ENCODE data around the gene TBC1D19. TPM values are rescaled to one million over a fixed set of nuclear protein-coding genes. Genes with fewer than 3 reads are reported as not detected.

The TBC1D19 gene
- total RNA-seq, 1 experiment from 2014 or later: 12.8 TPM

DNA sequence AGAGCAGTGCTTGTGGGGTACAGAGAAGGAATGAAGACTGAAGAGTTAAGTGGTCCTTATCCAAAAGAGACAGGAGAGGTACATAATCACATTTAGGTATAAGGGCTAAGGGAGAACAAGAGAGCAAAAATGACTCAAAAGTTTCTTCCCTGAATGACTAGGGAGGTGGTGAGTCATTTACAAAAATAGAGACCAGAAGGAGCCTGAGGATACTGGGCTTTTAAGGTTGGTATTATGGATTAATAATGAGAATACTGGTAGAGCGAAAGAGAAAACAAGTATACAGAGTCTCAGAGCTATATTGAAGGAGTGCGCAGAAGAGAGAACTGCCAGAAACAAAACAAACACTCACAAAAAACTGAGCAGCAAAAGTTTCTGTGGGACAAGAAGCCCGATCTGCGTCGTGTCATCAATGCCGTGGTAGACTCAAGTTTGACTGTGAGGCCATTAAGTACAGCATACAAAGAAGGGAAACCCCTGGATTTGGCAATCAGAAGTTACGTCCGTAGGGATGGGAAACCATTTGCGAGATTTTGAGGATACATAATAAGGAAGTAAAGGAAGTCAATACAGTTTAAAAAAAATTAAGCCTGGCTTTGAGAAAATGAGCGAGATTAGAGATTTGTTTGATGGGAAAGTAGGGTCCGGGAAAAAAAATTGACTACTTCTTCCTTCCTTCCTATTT, 147.6 kb downstream of the TBC1D19 start:
- intact Hi-C loops (cut with micrococcal nuclease; ENCODE audit: unreplicated experiment): no loop called here
- POLR2A ChIA-PET (ENCODE audit: unreplicated experiment): no interaction called here

DNA sequence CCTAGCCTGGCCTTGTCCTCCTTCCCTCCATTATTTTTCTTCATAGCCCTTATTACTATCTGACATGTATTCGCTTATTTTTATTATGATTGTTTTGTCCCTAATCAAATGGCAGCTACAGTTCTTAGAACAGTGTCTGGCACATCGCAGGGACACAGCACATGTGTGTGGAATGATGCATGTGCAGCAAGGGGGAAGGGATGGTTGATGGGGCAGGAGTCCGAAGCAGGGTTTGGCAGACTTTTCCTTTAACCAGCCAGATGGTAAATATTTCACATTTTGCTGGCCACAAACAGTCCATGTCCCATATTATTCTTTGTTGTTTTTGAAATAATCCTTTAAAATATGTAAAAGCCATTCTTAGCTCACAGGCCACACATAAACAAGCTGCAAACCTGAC, 148.5 kb downstream of the TBC1D19 start:
- Histone ChIP-seq H3K9me3 (ENCODE audit: insufficient read depth, low read depth) (no peaks in the 10 kb centered on the region), H3K4me3 (no peak overlapping the region), H2AFZ (no peak overlapping the region), H3K79me2 (ENCODE audit: low read depth) (no peaks in the 10 kb centered on the region), H4K20me1 (ENCODE audit: insufficient read depth) (no peaks in the 10 kb centered on the region), H3K4me1 (replicated peaks; ENCODE audit: insufficient read depth) (no peaks in the 10 kb centered on the region), H3K27ac (no peak overlapping the region), H3K4me2 (no peak overlapping the region), H3K27me3 (ENCODE audit: insufficient read depth, low read depth) (no peaks in the 10 kb centered on the region), H3K36me3 (ENCODE audit: low read depth) (no peaks in the 10 kb centered on the region), H3F3A (ENCODE audit: insufficient read depth, low read depth) (no peaks in the 10 kb centered on the region), H3K9me2 (ENCODE audit: insufficient read depth) (no peaks in the 10 kb centered on the region)
- POLR2A ChIA-PET (ENCODE audit: unreplicated experiment): no interaction called here
- BruUV-seq (replicated peaks): no TSS peak
- DNase-seq: no peak
- CTCF ChIA-PET: no interaction called here
- intact Hi-C loops (cut with micrococcal nuclease; ENCODE audit: unreplicated experiment): no loop called here
- TF ChIP-seq, protein P1, sequence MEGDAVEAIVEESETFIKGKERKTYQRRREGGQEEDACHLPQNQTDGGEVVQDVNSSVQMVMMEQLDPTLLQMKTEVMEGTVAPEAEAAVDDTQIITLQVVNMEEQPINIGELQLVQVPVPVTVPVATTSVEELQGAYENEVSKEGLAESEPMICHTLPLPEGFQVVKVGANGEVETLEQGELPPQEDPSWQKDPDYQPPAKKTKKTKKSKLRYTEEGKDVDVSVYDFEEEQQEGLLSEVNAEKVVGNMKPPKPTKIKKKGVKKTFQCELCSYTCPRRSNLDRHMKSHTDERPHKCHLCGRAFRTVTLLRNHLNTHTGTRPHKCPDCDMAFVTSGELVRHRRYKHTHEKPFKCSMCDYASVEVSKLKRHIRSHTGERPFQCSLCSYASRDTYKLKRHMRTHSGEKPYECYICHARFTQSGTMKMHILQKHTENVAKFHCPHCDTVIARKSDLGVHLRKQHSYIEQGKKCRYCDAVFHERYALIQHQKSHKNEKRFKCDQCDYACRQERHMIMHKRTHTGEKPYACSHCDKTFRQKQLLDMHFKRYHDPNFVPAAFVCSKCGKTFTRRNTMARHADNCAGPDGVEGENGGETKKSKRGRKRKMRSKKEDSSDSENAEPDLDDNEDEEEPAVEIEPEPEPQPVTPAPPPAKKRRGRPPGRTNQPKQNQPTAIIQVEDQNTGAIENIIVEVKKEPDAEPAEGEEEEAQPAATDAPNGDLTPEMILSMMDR (conservative IDR thresholded peaks at IDR 0.05): no peak

More for the DNA sequence above, 147.6 kb downstream of the TBC1D19 start:
- Histone ChIP-seq H3K4me2 (no peak overlapping the region), H3K4me1 (replicated peaks; ENCODE audit: insufficient read depth) (no peaks in the 10 kb centered on the region), H3K4me3 (no peak overlapping the region), H2AFZ (no peak overlapping the region), H3K79me2 (ENCODE audit: low read depth) (no peaks in the 10 kb centered on the region), H3K27me3 (ENCODE audit: insufficient read depth, low read depth) (no peaks in the 10 kb centered on the region), H3K9me2 (ENCODE audit: insufficient read depth) (no peaks in the 10 kb centered on the region), H3F3A (ENCODE audit: insufficient read depth, low read depth) (no peaks in the 10 kb centered on the region), H3K27ac (no peak overlapping the region), H4K20me1 (ENCODE audit: insufficient read depth) (no peaks in the 10 kb centered on the region), H3K9me3 (ENCODE audit: insufficient read depth, low read depth) (no peaks in the 10 kb centered on the region), H3K36me3 (ENCODE audit: low read depth) (no peaks in the 10 kb centered on the region)
- TF ChIP-seq, protein P1 (conservative IDR thresholded peaks at IDR 0.05): no peak
- no peak for TF ChIP-seq EZH2 (IDR thresholded peaks at IDR 0.05; ENCODE audit: low read depth)
- BruUV-seq (replicated peaks): no TSS peak
- no peak for DNase-seq
- CTCF ChIA-PET: no interaction called here

DNA sequence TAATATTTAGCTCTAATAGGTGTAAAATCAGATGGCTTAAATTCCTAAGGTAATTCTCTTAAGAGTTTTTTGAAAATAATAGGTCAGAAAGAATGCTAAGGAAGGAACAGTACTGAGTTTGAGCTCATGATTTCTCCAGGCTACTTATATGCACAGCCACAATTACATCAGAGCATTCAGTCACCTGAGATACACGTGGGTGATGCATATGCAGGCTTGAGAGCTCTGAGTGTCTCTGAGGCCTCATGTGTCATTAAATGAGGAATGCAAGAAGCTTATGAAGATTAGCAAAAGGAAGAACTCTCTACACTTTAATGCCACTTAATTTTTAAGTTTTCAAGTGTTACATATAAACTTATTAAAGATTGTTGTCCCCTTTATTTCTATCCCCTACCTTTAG, 152.7 kb downstream of the TBC1D19 start:
- H3K27ac ChIP-seq: no peak overlapping the region
- no TSS peak for BruUV-seq (replicated peaks)
- no peaks in the 10 kb centered on the region for H3K79me2 ChIP-seq (ENCODE audit: low read depth)
- TF ChIP-seq EZH2 (IDR thresholded peaks at IDR 0.05; ENCODE audit: low read depth): no peak
- TF ChIP-seq, protein P1 (conservative IDR thresholded peaks at IDR 0.05): no peak
- H3K27me3 ChIP-seq (ENCODE audit: insufficient read depth, low read depth): no peaks in the 10 kb centered on the region
- DNase-seq: no peak
- no peaks in the 10 kb centered on the region for H3K4me1 ChIP-seq (replicated peaks; ENCODE audit: insufficient read depth)
- CTCF ChIA-PET: interaction anchor here (0.6 kb wide), 1 partner anchor 45 kb away, joined by 5 read pairs; no protein-coding TSS in a partner anchor
- H3K4me2 ChIP-seq: no peak overlapping the region
- no peak overlapping the region for H3K4me3 ChIP-seq
- H3K36me3 ChIP-seq (ENCODE audit: low read depth): no peaks in the 10 kb centered on the region
- POLR2A ChIA-PET (ENCODE audit: unreplicated experiment): no interaction called here
- H3F3A ChIP-seq (ENCODE audit: insufficient read depth, low read depth): no peaks in the 10 kb centered on the region
- H3K9me3 ChIP-seq (ENCODE audit: insufficient read depth, low read depth): no peaks in the 10 kb centered on the region
- intact Hi-C loops (cut with micrococcal nuclease; ENCODE audit: unreplicated experiment): no loop called here
- H3K9me2 ChIP-seq (ENCODE audit: insufficient read depth): no peaks in the 10 kb centered on the region
- no peak overlapping the region for H2AFZ ChIP-seq
- H4K20me1 ChIP-seq (ENCODE audit: insufficient read depth): no peaks in the 10 kb centered on the region
